WI38 (cell line): Measurements from ENCODE around the gene TPPP2.

Source experiments
- H3K4me3 ChIP-seq: 2 replicates; pipeline ENCODE4 v1.5.1; 2011; ENCODE audit warnings: low read depth, mild to moderate bottlenecking, control low read depth, low read length
- TF ChIP-seq, protein P1 (sequence below): IDR thresholded peaks from 2 replicates; pipeline ENCODE4 v1.5.1; 2012; ENCODE audit warnings: low read depth, mild to moderate bottlenecking, control low read depth, low read length

The TPPP2 gene

GRCh38 chr14:21055432-21056117, 25.6 kb downstream of the TPPP2 start:
- TF ChIP-seq, protein P1, sequence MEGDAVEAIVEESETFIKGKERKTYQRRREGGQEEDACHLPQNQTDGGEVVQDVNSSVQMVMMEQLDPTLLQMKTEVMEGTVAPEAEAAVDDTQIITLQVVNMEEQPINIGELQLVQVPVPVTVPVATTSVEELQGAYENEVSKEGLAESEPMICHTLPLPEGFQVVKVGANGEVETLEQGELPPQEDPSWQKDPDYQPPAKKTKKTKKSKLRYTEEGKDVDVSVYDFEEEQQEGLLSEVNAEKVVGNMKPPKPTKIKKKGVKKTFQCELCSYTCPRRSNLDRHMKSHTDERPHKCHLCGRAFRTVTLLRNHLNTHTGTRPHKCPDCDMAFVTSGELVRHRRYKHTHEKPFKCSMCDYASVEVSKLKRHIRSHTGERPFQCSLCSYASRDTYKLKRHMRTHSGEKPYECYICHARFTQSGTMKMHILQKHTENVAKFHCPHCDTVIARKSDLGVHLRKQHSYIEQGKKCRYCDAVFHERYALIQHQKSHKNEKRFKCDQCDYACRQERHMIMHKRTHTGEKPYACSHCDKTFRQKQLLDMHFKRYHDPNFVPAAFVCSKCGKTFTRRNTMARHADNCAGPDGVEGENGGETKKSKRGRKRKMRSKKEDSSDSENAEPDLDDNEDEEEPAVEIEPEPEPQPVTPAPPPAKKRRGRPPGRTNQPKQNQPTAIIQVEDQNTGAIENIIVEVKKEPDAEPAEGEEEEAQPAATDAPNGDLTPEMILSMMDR = no peak

GRCh38 chr14:21056520-21057163, 26.6 kb downstream of the TPPP2 start:
- TF ChIP-seq, protein P1 = no peak
- no peak overlapping the region for H3K4me3 ChIP-seq

More at GRCh38 chr14:21055432-21056117, 25.6 kb downstream of the TPPP2 start:
- H3K4me3 ChIP-seq = no peak overlapping the region

- H3K4me3 ChIP-seq = no peak within 1 kb of the TSS
- TF ChIP-seq, protein P1 = peak; percentile 7; the same call in 1 of the 2 replicates
These were observed 28.0 kb downstream of the TPPP2 start, which contains the start of gene RNASE8 for GRCh38 chr14:21057803-21058675. Gene RNASE8, plus strand, starts transcription at chr14:21057822. Its CDS starts 71 bp downstream, at chr14:21057893.

DNA sequence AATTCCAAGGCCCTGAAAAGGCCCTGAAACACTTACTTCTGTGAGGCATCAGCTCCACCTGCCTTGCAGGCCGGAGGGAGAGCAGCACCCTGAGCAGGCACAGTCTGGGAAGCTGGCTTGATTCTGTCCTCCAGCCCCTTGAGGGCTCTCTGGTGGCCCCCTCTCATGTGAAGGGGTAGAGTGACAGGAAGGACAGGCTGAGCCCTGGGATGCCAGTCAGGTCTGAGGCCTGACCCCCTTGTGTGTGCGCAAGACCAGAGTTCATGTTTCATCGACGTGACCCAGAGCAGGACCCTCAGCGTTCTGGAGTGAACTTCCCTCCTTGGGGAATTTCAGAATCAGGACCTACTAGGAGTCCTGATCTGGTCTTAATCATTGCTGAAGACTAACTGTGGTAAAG, 28.9 kb downstream of the TPPP2 start:
- H3K4me3 ChIP-seq = no peak overlapping the region
- TF ChIP-seq, protein P1 = no peak

DNA sequence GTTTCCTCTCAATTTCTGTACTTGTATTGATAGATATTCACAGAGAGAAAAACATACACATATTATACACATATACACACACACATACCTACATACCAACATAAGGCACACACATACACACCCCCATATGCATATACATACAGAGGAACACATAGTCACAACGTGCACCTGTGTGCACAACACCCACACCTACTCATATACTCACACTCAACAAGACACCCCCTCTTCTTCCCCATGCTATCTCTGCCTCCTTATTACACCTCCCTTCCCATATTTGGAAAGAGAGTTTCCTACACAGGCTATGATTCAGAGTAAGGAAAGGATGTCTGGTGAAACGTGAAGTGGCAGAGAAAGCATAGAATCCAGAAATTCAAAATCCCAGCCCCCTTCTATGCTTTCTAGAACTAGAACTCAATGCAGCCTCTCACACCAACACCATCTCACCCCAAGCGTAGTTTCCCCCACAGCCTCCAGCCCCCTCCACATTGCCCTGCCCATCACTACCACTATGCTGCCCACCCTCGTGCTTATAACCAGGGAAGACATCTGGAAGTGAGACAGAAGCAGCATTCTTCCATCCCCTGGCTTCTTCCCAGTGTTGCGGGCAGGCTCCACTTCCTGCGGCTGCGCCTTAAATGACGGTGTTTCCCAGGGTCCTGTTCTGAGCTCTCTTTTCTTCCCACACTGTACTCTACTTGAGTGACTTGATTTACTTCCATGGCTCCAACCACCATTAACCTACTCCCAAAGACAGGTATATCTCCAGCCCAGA, 30.0 kb downstream of the TPPP2 start:
- no peak overlapping the region for H3K4me3 ChIP-seq
- TF ChIP-seq, protein P1 = no peak

GRCh38 chr14:21060614-21061346, 30.8 kb downstream of the TPPP2 start:
- TF ChIP-seq, protein P1 = no peak
- H3K4me3 ChIP-seq = no peak overlapping the region
